GM21529 (cell line): Measurements from ENCODE around the gene NNT.
"Not testable (repeated sequence)": the region's sequence is repeated elsewhere in the genome, so short reads cannot be mapped to it uniquely, and the experiment has no call there.

Experiments
- ATAC-seq: cut with Tn5 transposase; IDR thresholded peaks from one replicate; pipeline ENCODE4 v1.9.1; 2021; ENCODE audit not compliant: unreplicated experiment

Gene NNT

GRCh38 chr5:43582082-43583005 is 20.6 kb upstream of the NNT start:
- no peak for ATAC-seq

DNA sequence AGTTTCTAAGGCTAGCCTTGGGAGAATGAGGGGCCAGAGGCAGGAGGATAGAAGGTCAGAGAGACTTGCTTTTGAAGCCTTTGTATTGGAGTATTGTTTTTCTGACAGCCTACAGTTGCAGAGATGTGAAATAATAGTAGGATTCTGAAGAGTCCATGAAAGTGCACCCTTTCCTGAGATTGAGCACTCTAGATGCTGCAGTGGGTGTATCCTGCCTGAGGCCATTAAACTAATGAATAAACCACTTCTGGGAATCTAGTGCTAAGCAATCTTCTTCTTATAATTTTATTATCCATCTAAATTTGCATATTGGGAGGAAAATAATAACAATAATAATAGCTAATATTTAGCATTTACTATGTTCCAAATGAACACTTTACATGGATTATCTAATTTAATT is 19.3 kb upstream of the NNT start:
- no peak for ATAC-seq

DNA sequence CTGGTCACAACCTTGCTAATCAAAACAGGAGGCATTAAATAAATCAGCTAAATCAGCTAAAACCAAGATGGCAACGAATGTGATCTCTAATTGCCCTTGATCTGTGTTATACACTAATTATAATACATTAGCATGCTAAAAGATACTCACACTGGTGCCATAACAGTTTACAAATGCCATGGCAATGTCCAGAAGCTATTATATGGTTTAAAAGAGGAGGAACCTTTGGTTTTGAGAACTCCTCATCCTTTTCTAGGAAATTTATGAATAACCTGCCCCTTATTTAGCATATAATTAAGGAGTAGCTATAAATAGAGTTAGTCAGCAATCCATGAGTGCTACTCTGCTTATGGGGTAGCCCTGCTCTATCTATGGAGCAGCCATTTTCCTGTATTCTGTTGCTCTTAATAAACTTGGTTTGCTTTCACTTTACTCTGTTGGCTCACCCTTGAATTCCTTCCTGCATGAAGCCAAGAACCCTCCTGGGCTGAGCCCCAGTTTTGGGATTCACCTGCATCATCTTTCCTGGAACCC is 18.7 kb upstream of the NNT start:
- ATAC-seq, result no peak

- no peak for ATAC-seq
Observed at GRCh38 chr5:43588842-43589241, 14.1 kb upstream of the NNT start.

GRCh38 chr5:43589310-43589709 is 13.7 kb upstream of the NNT start:
- ATAC-seq, result no peak

GRCh38 chr5:43590700-43591099 is 12.3 kb upstream of the NNT start:
- no peak for ATAC-seq

- ATAC-seq, result no peak
Observed at GRCh38 chr5:43592363-43592762, 10.6 kb upstream of the NNT start.

DNA sequence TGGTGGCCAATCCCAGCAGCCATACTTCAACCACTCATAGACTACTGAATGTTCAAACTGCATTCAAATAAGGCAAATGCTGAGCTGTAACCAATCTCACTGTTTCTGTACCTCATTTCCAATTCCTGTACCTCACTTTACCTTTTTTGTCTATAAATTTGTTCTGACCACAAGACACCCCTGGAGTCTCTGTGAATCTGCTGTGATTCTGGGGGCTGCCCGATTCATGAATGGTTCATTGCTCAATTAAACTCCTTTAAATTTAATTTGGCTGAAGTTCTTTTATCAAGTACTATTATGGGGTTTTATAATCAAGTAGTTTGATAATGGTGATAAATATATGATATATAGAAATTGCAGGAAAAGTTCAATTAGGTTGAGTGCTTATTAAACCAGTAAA is 4.1 kb upstream of the NNT start:
- ATAC-seq, result not testable (repeated sequence)

DNA sequence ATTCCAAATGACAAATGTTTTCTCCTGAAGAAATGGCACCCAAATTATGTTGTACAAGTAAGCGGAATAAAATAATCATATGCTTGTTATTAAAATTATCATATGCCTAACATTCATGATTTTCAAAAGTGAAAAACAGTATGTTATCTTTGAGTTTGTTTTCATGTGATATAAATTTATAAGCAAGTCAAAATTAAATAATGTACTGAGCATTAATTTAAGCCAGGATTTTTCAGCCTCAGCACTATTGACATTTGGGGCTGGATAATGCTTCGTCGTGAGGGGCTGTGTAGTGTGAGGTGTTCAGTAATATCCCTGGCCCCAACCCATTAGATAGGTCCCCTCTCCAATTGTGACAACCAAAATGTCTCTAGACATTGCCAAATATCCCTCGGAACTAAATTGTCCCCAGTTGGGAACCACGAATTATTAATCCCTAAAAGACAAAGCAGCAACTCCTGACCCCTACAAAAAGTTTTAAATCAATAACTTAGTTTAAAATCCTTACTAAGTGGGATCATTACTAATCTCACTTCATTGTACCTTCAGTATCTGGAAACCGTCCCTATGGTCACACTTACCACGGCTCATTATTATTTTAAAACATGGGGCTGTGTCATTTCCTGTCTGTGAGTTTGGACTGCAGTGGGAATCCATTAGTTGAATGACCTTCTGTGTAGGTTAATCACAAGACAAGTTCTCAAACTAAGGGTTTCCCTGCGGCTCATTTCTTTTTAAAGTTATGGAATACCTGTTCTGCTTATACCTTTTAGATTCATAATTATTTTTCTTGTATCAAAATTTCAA is 1.3 kb upstream of the NNT start:
- ATAC-seq, result peak; percentile 35

- ATAC-seq, result peak; percentile 43
Observed at GRCh38 chr5:43603344-43604217, 601 bp downstream of the NNT start.

GRCh38 chr5:43604699-43605098 is 1.7 kb downstream of the NNT start:
- ATAC-seq, result no peak

DNA sequence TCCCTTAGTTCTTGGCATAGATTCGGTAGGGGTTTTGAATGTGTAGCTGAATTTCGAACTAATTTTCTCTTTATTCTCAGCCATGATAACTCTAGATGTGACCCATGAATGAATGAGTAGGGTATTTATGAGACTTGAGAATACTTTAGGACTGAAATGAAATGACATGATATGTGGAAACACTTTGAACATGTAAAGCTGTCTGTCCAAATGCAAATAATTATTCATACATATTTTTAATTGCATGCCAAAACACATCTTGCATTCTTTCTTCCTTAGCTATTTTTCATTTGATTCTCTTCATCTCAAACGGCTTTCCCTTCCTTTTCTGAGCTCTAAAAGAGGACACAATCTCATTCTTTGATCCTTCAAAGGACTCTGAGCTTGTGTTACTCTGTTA is 3.4 kb downstream of the NNT start:
- no peak for ATAC-seq

DNA sequence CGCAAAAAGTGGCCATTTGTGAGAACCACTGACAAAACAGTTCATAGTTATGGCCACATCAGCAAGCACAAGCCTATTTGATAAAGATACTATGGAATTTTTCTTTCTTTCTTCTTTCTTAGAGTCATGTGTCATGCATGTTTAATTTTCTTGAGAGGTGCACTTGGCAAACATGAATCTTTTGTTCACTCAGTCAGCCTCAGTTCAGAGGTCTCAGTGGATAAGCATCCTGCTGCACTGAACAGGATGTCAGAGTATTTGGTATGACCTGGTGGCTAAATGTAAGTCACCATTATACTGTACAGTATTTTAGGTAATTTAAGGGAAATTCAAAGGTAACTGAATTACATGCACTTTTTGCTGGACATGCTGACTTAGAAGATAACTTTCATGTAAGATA is 5.4 kb downstream of the NNT start:
- ATAC-seq, result no peak

- ATAC-seq, result peak; percentile 84
Observed at GRCh38 chr5:43609752-43610151, 6.8 kb downstream of the NNT start.

DNA sequence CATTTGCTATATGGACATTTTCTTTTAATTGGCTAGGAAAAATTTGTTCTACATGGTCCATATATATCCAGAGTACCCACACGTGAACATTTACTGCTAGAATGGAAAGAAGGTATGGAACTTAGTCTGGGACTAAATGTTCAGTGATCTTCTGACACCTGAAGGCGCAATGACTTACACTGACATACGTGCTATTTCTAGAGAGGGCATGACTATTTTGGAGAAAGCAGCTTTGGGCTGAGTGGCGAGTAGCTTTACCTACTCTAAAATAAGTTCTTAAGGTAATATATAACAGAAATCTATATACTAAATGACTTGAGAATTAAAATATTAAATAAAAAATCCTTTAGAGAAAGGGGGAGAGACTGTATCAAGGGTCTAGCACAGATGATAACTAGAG is 10.4 kb downstream of the NNT start:
- no peak for ATAC-seq

GRCh38 chr5:43615445-43616184 is 12.6 kb downstream of the NNT start:
- ATAC-seq, result no peak

DNA sequence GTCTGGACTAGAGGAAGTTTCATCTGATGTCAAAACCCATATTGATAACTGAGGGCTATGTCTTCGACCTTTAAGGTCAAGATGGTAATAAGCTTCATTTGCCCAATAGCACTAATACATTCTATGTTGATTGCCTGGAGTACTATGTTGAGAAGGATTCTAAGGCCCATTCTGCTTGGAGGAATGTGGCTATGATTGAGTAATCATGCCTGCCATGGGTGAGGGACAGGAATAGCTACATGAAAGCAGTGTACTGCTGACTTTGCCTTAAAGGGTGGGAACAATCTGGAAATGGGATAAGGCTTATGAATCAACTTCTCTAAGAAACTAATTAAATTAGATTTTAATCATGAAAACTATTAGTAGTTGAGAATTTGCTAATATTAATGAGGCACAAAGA is 13.6 kb downstream of the NNT start:
- no peak for ATAC-seq

GRCh38 chr5:43619380-43619779 is 16.4 kb downstream of the NNT start:
- ATAC-seq, result no peak

DNA sequence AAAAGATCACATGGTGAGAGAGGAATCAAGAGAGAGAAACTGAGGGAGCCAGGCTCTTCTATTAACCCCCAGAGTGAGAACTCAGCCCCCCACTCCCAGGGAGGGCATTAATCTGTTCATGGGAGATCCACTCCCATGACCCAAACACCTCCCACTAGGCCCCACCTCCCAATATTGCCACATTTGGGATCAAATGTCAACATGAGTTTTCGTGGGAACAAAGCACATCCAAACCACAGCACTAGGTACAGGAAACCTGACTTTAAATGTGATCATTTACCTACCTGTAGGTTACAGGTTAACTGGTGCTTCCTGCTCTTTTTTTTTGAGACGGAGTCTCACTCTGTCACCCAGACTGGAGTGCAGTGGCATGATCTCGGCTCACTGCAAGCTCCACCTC is 16.9 kb downstream of the NNT start:
- no peak for ATAC-seq

DNA sequence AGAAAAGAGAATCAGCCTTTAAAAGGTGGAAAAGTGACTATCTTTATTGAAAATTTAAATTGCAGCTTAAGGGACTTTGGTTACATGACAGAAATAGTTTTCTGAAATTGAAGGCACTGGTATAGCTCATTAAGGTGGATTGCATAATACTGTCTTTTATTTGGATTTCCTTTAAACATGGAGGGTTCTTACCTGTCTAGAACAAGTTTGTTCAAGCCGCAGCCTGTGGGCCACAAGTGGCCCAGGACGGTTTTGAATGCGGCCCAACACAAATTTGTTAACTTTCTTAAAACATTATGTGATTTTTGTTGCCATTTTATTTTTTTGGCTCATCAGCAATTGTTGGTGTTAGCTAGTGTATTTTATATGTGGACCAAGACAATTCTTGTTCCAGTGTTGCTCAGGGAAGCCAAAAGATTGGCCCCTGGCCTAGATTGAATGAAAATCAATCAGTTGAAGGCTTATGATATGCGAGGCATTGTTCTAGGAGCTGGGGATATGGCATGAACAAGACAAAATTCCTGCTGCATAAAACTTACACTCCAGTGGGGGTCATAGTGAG is 18.0 kb downstream of the NNT start:
- ATAC-seq, result no peak
